ENCODE results near the gene SIDT1.

GRCh38 chr3:113574213-113574612, 41.9 kb downstream of the SIDT1 start:
- TF ChIP-seq, protein P1, sequence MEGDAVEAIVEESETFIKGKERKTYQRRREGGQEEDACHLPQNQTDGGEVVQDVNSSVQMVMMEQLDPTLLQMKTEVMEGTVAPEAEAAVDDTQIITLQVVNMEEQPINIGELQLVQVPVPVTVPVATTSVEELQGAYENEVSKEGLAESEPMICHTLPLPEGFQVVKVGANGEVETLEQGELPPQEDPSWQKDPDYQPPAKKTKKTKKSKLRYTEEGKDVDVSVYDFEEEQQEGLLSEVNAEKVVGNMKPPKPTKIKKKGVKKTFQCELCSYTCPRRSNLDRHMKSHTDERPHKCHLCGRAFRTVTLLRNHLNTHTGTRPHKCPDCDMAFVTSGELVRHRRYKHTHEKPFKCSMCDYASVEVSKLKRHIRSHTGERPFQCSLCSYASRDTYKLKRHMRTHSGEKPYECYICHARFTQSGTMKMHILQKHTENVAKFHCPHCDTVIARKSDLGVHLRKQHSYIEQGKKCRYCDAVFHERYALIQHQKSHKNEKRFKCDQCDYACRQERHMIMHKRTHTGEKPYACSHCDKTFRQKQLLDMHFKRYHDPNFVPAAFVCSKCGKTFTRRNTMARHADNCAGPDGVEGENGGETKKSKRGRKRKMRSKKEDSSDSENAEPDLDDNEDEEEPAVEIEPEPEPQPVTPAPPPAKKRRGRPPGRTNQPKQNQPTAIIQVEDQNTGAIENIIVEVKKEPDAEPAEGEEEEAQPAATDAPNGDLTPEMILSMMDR (IDR thresholded peaks at IDR 0.05; ENCODE audit: insufficient read depth, low read length, poor library complexity, severe bottlenecking), result no peak
- TF ChIP-seq EZH2phosphoT487 (conservative IDR thresholded peaks at IDR 0.05; ENCODE audit: low read length), result no peak

Measured in SU-DHL-6 (cell line).